Testis (tissue), 2 donors: Measurements from ENCODE around the gene GLDN.

Experiments
- POLR2A ChIP-seq: fragments of 450-650 bp; IDR thresholded peaks from one replicate; pipeline ENCODE4 v1.6.1; 2017; ENCODE audit warnings: antibody characterized with exemption, mild to moderate bottlenecking, moderate library complexity
- TF ChIP-seq, protein P1 (sequence below), 3 experiments: fragments of 450-650 bp in 2 of 3; fragments of 200-600 bp in 1 of 3; sonication (generic) in 1 of 3; IDR thresholded peaks; one replicate each; pipeline ENCODE4 v1.5.1; 2016 to 2019; ENCODE audit warnings: antibody characterized with exemption in 3 of 3, mild to moderate bottlenecking in 2 of 3, moderate library complexity in 1 of 3

GRCh38 chr15:51403072-51403878, 61.8 kb downstream of the GLDN start:
- TF ChIP-seq, protein P1, sequence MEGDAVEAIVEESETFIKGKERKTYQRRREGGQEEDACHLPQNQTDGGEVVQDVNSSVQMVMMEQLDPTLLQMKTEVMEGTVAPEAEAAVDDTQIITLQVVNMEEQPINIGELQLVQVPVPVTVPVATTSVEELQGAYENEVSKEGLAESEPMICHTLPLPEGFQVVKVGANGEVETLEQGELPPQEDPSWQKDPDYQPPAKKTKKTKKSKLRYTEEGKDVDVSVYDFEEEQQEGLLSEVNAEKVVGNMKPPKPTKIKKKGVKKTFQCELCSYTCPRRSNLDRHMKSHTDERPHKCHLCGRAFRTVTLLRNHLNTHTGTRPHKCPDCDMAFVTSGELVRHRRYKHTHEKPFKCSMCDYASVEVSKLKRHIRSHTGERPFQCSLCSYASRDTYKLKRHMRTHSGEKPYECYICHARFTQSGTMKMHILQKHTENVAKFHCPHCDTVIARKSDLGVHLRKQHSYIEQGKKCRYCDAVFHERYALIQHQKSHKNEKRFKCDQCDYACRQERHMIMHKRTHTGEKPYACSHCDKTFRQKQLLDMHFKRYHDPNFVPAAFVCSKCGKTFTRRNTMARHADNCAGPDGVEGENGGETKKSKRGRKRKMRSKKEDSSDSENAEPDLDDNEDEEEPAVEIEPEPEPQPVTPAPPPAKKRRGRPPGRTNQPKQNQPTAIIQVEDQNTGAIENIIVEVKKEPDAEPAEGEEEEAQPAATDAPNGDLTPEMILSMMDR (IDR thresholded peaks at IDR 0.05) = peak in 2 of 3 experiments; percentile 51 to 62
- no peak for TF ChIP-seq POLR2A
